Measurements from ENCODE around the gene CD96. TPM values are rescaled to one million over a fixed set of nuclear protein-coding genes. Genes with fewer than 3 reads are reported as not detected.
A peak's percentile ranks its signal among the peaks of the same experiment; 100 is the strongest.

CD96 gene
- total RNA-seq, 1 experiment from 2014 or later, result not detected

DNA sequence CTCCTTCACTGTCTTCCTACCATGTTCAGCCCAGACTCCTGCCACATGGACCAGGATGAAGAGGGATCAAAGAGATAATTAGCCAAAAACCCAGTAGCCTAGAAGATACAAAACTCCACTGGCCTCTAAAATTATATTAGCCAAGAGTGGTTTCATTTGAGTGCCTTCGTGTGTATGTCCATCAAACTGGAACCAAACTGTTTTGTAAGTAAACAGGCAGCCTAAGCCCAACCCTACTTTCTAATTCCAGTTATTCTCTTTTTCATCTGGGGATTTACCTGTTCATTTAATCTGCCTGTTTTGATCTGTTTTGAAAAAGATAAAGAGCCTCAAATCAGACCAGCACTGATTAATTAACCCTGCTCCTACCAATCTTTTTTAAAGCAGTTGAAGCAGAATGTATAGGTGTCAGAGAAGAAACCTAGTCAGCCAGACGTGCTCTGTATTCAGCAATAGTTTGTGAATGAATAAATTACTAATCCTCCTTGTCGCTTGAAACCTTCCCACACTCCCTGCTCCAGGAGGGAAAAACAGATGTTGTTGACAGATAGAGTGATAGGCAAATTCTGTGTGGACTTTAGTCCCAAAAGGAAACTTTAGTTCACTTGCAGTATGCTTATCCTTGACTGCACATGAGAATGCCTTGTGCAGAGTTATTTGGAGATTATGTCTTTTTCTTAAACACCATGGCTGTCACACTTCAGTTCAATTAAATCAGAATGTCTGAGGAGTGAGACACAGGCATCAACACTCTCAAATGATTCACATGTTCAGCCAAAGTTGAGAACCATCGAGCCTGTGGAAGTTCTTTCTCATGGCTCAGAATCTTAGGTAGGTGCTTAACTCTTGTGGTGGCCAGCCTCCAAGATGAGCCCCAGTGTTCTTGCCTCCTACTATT is 108.6 kb downstream of the CD96 start:
- Histone ChIP-seq H3K9ac (ENCODE audit: low read length) (no peak overlapping the region), H3K9me2 (replicated peaks; ENCODE audit: insufficient read depth, low read length) (no peaks in the 10 kb centered on the region), H3K4me3 (ENCODE audit: low read length) (no peak overlapping the region), H4K20me1 (ENCODE audit: insufficient read depth, low read depth, low read length) (no peaks in the 10 kb centered on the region), H3K27ac (ENCODE audit: low read length) (no peak overlapping the region), H3K4me1 (ENCODE audit: low read length) (peaks cover 17% of the 10 kb centered on the region), H3K79me2 (ENCODE audit: low read length) (no peaks in the 10 kb centered on the region), H3K4me2 (ENCODE audit: low read depth, low read length, poor library complexity, severe bottlenecking) (no peak overlapping the region), H3K9me3 (ENCODE audit: low read length) (no peaks in the 10 kb centered on the region), H3K36me3 (ENCODE audit: insufficient read depth, low read length) (no peaks in the 10 kb centered on the region), H2AFZ (ENCODE audit: low read length) (no peak overlapping the region), H3K27me3 (ENCODE audit: low read length) (no peaks in the 10 kb centered on the region)
- no peak for DNase-seq

DNA sequence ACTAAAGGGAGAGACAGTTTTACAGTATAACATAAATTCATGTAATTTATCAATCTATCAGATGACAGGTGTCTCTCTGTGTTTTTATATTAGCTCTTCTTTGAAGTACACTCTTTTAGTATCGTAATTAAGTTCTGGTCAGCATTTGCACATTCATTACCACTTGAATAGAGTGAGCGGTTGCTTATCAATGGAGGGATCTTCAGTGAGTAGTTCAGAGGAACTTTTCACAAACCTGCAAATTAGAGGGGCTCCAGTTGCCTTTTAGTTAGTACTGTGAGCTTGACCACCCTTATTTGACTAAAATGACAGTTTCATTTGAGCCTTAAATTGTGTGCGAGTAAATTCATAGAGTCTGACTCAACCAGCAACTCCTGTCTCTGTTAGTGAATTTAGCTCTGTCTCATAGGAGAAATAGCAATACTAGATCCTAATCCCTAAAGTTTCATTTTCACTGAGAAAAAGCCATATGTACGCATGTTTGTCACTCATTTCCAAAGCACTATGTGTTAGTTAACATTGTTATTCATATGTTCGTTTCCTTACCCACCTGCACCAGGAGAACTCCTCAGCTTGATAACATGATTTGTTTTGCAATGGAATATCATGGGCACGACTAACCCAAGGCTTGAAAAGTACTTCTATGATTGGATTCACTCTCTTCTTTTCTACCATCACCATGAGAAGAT is 110.6 kb downstream of the CD96 start:
- no peaks in the 10 kb centered on the region for H3K9me3 ChIP-seq (ENCODE audit: low read length)
- H3K4me2 ChIP-seq (ENCODE audit: low read depth, low read length, poor library complexity, severe bottlenecking), result no peak overlapping the region
- no peak for DNase-seq
- H3K9ac ChIP-seq (ENCODE audit: low read length), result no peak overlapping the region
- no peak overlapping the region for H2AFZ ChIP-seq (ENCODE audit: low read length)
- H3K27ac ChIP-seq (ENCODE audit: low read length), result no peak overlapping the region
- H3K9me2 ChIP-seq (replicated peaks; ENCODE audit: insufficient read depth, low read length), result no peaks in the 10 kb centered on the region
- no peaks in the 10 kb centered on the region for H3K79me2 ChIP-seq (ENCODE audit: low read length)
- H4K20me1 ChIP-seq (ENCODE audit: insufficient read depth, low read depth, low read length), result no peaks in the 10 kb centered on the region
- H3K36me3 ChIP-seq (ENCODE audit: insufficient read depth, low read length), result no peaks in the 10 kb centered on the region
- peaks cover 17% of the 10 kb centered on the region for H3K4me1 ChIP-seq (ENCODE audit: low read length)
- no peak overlapping the region for H3K4me3 ChIP-seq (ENCODE audit: low read length)
- H3K27me3 ChIP-seq (ENCODE audit: low read length), result no peaks in the 10 kb centered on the region

DNA sequence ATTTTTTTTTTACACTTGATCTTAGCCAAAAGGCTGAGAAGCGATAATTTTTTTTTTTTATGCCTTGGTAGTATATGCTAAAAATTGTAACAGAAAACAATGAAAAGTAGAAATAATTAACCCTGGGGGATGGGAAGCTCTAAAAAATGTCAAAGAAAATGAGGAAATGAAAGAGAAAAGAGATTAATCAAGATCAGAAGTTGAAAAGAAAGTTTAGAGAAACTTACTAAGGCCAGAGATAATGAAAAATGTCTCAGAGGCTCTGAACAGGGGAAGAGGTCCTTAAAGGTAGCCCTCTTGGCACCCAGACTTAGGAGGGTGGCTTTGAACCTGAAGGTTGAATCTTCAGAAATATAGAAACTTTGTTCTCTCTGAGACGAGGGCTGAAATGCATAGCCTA is 111.8 kb downstream of the CD96 start:
- H3K36me3 ChIP-seq (ENCODE audit: insufficient read depth, low read length), result no peaks in the 10 kb centered on the region
- H3K4me2 ChIP-seq (ENCODE audit: low read depth, low read length, poor library complexity, severe bottlenecking), result no peak overlapping the region
- no peaks in the 10 kb centered on the region for H4K20me1 ChIP-seq (ENCODE audit: insufficient read depth, low read depth, low read length)
- no peak overlapping the region for H3K27ac ChIP-seq (ENCODE audit: low read length)
- no peak for DNase-seq
- H3K79me2 ChIP-seq (ENCODE audit: low read length), result no peaks in the 10 kb centered on the region
- H3K9me3 ChIP-seq (ENCODE audit: low read length), result no peaks in the 10 kb centered on the region
- H3K27me3 ChIP-seq (ENCODE audit: low read length), result no peaks in the 10 kb centered on the region
- no peak overlapping the region for H3K4me3 ChIP-seq (ENCODE audit: low read length)
- no peak overlapping the region for H2AFZ ChIP-seq (ENCODE audit: low read length)
- H3K9me2 ChIP-seq (replicated peaks; ENCODE audit: insufficient read depth, low read length), result no peaks in the 10 kb centered on the region
- no peak overlapping the region for H3K9ac ChIP-seq (ENCODE audit: low read length)
- peaks cover 17% of the 10 kb centered on the region for H3K4me1 ChIP-seq (ENCODE audit: low read length)

GRCh38 chr3:111662012-111662411 is 120.0 kb downstream of the CD96 start:
- Histone ChIP-seq H3K9me3 (ENCODE audit: low read length) (peaks cover 4% of the 10 kb centered on the region; the same call in 1 of the 2 replicates), H2AFZ (ENCODE audit: low read length) (no peak overlapping the region), H3K4me1 (ENCODE audit: low read length) (no peaks in the 10 kb centered on the region), H3K36me3 (ENCODE audit: insufficient read depth, low read length) (no peaks in the 10 kb centered on the region), H4K20me1 (ENCODE audit: insufficient read depth, low read depth, low read length) (no peaks in the 10 kb centered on the region), H3K9me2 (replicated peaks; ENCODE audit: insufficient read depth, low read length) (no peaks in the 10 kb centered on the region), H3K27me3 (ENCODE audit: low read length) (no peaks in the 10 kb centered on the region), H3K27ac (ENCODE audit: low read length) (no peak overlapping the region), H3K79me2 (ENCODE audit: low read length) (no peaks in the 10 kb centered on the region), H3K4me2 (ENCODE audit: low read depth, low read length, poor library complexity, severe bottlenecking) (no peak overlapping the region), H3K4me3 (ENCODE audit: low read length) (no peak overlapping the region), H3K9ac (ENCODE audit: low read length) (no peak overlapping the region)
- no peak for DNase-seq

DNA sequence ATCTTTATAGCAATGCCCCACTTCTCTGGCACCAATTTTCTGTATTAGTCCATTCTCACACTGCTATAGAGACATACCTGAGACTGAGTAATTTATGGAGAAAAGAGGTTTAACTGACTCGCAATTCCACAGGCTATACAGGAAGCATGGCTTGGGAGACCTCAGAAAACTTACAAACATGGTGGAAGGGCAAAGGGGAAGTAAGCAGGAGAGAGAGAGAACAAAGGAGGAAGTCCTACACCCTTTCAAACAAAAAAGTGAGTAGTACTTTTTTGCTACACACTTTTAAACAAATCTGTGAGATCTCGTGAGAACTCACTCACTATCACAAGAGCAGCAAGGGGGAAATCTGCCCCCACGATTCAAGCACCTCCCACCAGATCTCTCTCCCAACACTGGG is 120.9 kb downstream of the CD96 start:
- Histone ChIP-seq H3K4me3 (ENCODE audit: low read length) (no peak overlapping the region), H3K9me3 (ENCODE audit: low read length) (peaks cover 4% of the 10 kb centered on the region; the same call in 1 of the 2 replicates), H4K20me1 (ENCODE audit: insufficient read depth, low read depth, low read length) (no peaks in the 10 kb centered on the region), H3K36me3 (ENCODE audit: insufficient read depth, low read length) (no peaks in the 10 kb centered on the region), H3K9ac (ENCODE audit: low read length) (no peak overlapping the region), H3K27ac (ENCODE audit: low read length) (no peak overlapping the region), H3K4me1 (ENCODE audit: low read length) (peaks cover 7% of the 10 kb centered on the region), H3K27me3 (ENCODE audit: low read length) (no peaks in the 10 kb centered on the region), H3K79me2 (ENCODE audit: low read length) (no peaks in the 10 kb centered on the region), H2AFZ (ENCODE audit: low read length) (no peak overlapping the region), H3K4me2 (ENCODE audit: low read depth, low read length, poor library complexity, severe bottlenecking) (no peak overlapping the region), H3K9me2 (replicated peaks; ENCODE audit: insufficient read depth, low read length) (no peaks in the 10 kb centered on the region)
- DNase-seq, result no peak

- H2AFZ ChIP-seq (ENCODE audit: low read length), result no peak overlapping the region
- DNase-seq, result no peak
- H4K20me1 ChIP-seq (ENCODE audit: insufficient read depth, low read depth, low read length), result no peaks in the 10 kb centered on the region
- no peak overlapping the region for H3K27ac ChIP-seq (ENCODE audit: low read length)
- H3K9me2 ChIP-seq (replicated peaks; ENCODE audit: insufficient read depth, low read length), result no peaks in the 10 kb centered on the region
- no peak overlapping the region for H3K9ac ChIP-seq (ENCODE audit: low read length)
- peaks cover 16% of the 10 kb centered on the region for H3K4me1 ChIP-seq (ENCODE audit: low read length)
- no peak overlapping the region for H3K4me2 ChIP-seq (ENCODE audit: low read depth, low read length, poor library complexity, severe bottlenecking)
- H3K36me3 ChIP-seq (ENCODE audit: insufficient read depth, low read length), result no peaks in the 10 kb centered on the region
- no peaks in the 10 kb centered on the region for H3K27me3 ChIP-seq (ENCODE audit: low read length)
- H3K4me3 ChIP-seq (ENCODE audit: low read length), result no peak overlapping the region
- H3K9me3 ChIP-seq (ENCODE audit: low read length), result peaks cover 4% of the 10 kb centered on the region; the same call in 1 of the 2 replicates
- no peaks in the 10 kb centered on the region for H3K79me2 ChIP-seq (ENCODE audit: low read length)
These were observed 124.2 kb downstream of the CD96 start for GRCh38 chr3:111666041-111666735.

DNA sequence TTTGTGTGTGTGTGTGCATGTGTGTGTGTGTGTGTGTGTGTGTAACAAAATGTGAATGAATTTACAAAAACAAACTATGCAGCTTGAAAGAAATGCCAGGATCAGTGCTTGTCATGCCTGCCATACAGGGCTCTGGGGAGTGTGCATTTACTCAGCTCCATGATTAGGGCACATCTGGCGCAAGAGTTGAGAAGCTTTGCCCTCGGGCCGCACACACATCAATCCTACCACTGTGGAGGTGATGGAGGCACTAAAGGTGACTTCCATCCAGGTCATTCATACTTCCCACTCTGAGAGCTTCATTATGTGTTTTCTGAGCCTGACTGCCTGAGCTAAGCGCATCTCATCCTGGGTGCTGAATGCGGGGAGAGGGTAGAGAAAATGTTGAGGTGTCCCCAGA is 125.2 kb downstream of the CD96 start:
- Histone ChIP-seq H3K4me2 (ENCODE audit: low read depth, low read length, poor library complexity, severe bottlenecking) (peak overlapping the region; percentile 59), H3K9me3 (ENCODE audit: low read length) (no peaks in the 10 kb centered on the region; the same call in 1 of the 2 replicates), H3K9ac (ENCODE audit: low read length) (peak overlapping the region; percentile 51), H3K4me1 (ENCODE audit: low read length) (peaks cover 16% of the 10 kb centered on the region), H2AFZ (ENCODE audit: low read length) (peak overlapping the region; percentile 51; the same call in 1 of the 2 replicates), H3K79me2 (ENCODE audit: low read length) (no peaks in the 10 kb centered on the region), H3K27ac (ENCODE audit: low read length) (peak overlapping the region; percentile 44), H3K4me3 (ENCODE audit: low read length) (peak overlapping the region; percentile 39; the same call in 1 of the 2 replicates), H3K36me3 (ENCODE audit: insufficient read depth, low read length) (no peaks in the 10 kb centered on the region), H3K27me3 (ENCODE audit: low read length) (no peaks in the 10 kb centered on the region), H3K9me2 (replicated peaks; ENCODE audit: insufficient read depth, low read length) (no peaks in the 10 kb centered on the region), H4K20me1 (ENCODE audit: insufficient read depth, low read depth, low read length) (no peaks in the 10 kb centered on the region)
- DNase-seq, result no peak

Data from Karpas-422 (cell line).